T-helper 1 cell (primary cell): ENCODE measurements around the gene SYNC.

ENCODE experiments used
- DNase-seq, 5 donors: peaks; one replicate each; pipeline ENCODE4 v3.0.0-alpha.2; 2012 to 2020
- total RNA-seq, 4 donors: gene quantifications; one replicate each; lab custom pipeline; 2026; lab: John Stamatoyannopoulos, UW

SYNC gene
- 0 to 0.15 (median 0) reads per million in 4 donors for total RNA-seq

- DNase-seq: no peak
Measured at GRCh38 chr1:32702599-32703478, at the start of gene SYNC. Gene SYNC (minus strand): TSS chr1:32702770. CDS start chr1:32702660, 110 bp downstream.

- DNase-seq: no peak
Measured at GRCh38 chr1:32749771-32750170, 47.2 kb upstream of the SYNC start.

- no peak for DNase-seq
Measured at GRCh38 chr1:32749332-32749731, 46.8 kb upstream of the SYNC start.

GRCh38 chr1:32748926-32749325 lies 46.4 kb upstream of the SYNC start:
- no peak for DNase-seq

- DNase-seq: no peak
Measured at GRCh38 chr1:32748348-32748747, 45.8 kb upstream of the SYNC start.

- no peak for DNase-seq
Measured at GRCh38 chr1:32746130-32746529, 43.6 kb upstream of the SYNC start.

- DNase-seq: no peak
Measured at GRCh38 chr1:32744071-32744425, 41.5 kb upstream of the SYNC start.

GRCh38 chr1:32743380-32744070 lies 41.0 kb upstream of the SYNC start:
- DNase-seq: no peak

GRCh38 chr1:32742956-32743355 lies 40.4 kb upstream of the SYNC start:
- no peak for DNase-seq

- no peak for DNase-seq
Measured at GRCh38 chr1:32742199-32742947, 39.8 kb upstream of the SYNC start.

- peak in 1 of 5 donors; percentile 5 for DNase-seq
Measured at GRCh38 chr1:32741413-32742198, 39.0 kb upstream of the SYNC start.

- no peak for DNase-seq
Measured at GRCh38 chr1:32741059-32741412, 38.5 kb upstream of the SYNC start.

GRCh38 chr1:32736812-32737791 lies 34.5 kb upstream of the SYNC start:
- DNase-seq: no peak

GRCh38 chr1:32733582-32734321 lies 31.2 kb upstream of the SYNC start:
- DNase-seq: no peak

GRCh38 chr1:32729254-32730046 lies 26.9 kb upstream of the SYNC start:
- no peak for DNase-seq

GRCh38 chr1:32728413-32729077 lies 26.0 kb upstream of the SYNC start:
- DNase-seq: no peak

GRCh38 chr1:32727876-32728275 lies 25.3 kb upstream of the SYNC start:
- no peak for DNase-seq

GRCh38 chr1:32725615-32725982 lies 23.0 kb upstream of the SYNC start:
- no peak for DNase-seq
